Central memory CD8-positive, alpha-beta T cell (primary cell): Measurements from ENCODE around the gene MRPS7.
A peak's percentile ranks its signal among the peaks of the same experiment; 100 is the strongest.
"Not testable (repeated sequence)": the region's sequence is repeated elsewhere in the genome, so short reads cannot be mapped to it uniquely, and the experiment has no call there.

Experiments
- ATAC-seq: fragments of 150-1000 bp; cut with Tn5 transposase; replicated peaks from 2 replicates; pipeline ENCODE4 v1.10.0; 2022; ENCODE audit warnings: mild to moderate bottlenecking, moderate FRiP score, moderate number of reproducible peaks; ENCODE audit not compliant: poor library complexity, severe bottlenecking; ENCODE audit errors: extremely low read depth
- DNase-seq, 2 donors: peaks; one replicate each; pipeline ENCODE4 v3.0.0; 2021; ENCODE audit warnings: low spot score in 2 of 2
- H3K27ac Mint-ChIP-seq: one replicate; pipeline ENCODE4 v1.8.0; 2022; ENCODE audit warnings: low read depth, mild to moderate bottlenecking, moderate library complexity, mixed read lengths
- H3K27me3 Mint-ChIP-seq: one replicate; pipeline ENCODE4 v1.8.0; 2022; ENCODE audit warnings: mixed read lengths
- H3K36me3 Mint-ChIP-seq: one replicate; pipeline ENCODE4 v1.8.0; 2022; ENCODE audit warnings: mild to moderate bottlenecking, moderate library complexity, mixed read lengths; ENCODE audit not compliant: insufficient read depth
- H3K4me1 Mint-ChIP-seq: one replicate; pipeline ENCODE4 v1.8.0; 2022; ENCODE audit warnings: mixed read lengths
- H3K4me3 Mint-ChIP-seq: one replicate; pipeline ENCODE4 v1.8.0; 2022; ENCODE audit warnings: mild to moderate bottlenecking, moderate library complexity, mixed read lengths
- H3K9me3 Mint-ChIP-seq: one replicate; pipeline ENCODE4 v1.8.0; 2022; ENCODE audit warnings: mixed read lengths

The MRPS7 gene

DNA sequence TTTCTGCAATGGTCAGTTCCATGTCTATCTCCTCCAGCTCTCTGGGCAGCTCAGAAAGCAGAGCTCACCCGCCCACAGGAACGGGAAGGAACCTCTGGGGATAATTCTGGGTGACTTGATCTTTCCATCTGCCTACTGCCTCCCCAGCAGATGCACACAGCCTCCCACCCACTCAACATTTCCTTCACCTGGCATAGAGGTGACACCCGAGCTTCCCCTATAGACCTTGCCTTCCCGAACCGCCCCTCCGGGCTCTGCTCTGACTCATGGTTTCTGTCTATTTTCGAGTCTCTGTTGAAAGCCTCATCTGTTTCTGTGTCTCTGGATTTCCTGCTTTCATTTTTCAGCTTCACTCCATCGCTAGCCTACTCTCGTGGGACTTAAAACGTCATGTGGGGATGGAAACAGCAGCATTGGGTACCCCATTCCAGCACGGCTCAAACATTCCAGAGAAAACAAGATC, 11.6 kb upstream of the MRPS7 start:
- H3K4me3 Mint-ChIP-seq = peak overlapping the region; percentile 70
- DNase-seq (no peak), ATAC-seq (peak; percentile 93)
- H3K36me3 Mint-ChIP-seq = peaks cover 19% of the 10 kb centered on the region
- peaks cover 46% of the 10 kb centered on the region for H3K4me1 Mint-ChIP-seq
- H3K27me3 Mint-ChIP-seq = no peaks in the 10 kb centered on the region
- H3K9me3 Mint-ChIP-seq = no peaks in the 10 kb centered on the region
- H3K27ac Mint-ChIP-seq = peak overlapping the region; percentile 88

- peaks cover 68% of the 10 kb centered on the region for H3K4me1 Mint-ChIP-seq
- H3K4me3 Mint-ChIP-seq = peak overlapping the region; percentile 61
- H3K27ac Mint-ChIP-seq = peak overlapping the region; percentile 79
- peaks cover 6% of the 10 kb centered on the region for H3K36me3 Mint-ChIP-seq
- ATAC-seq (no peak), DNase-seq (no peak)
- no peaks in the 10 kb centered on the region for H3K27me3 Mint-ChIP-seq
- no peaks in the 10 kb centered on the region for H3K9me3 Mint-ChIP-seq
Observed at GRCh38 chr17:75252039-75252816, 9.5 kb upstream of the MRPS7 start.

- H3K36me3 Mint-ChIP-seq, DNase-seq, ATAC-seq, H3K27me3 Mint-ChIP-seq, H3K9me3 Mint-ChIP-seq, H3K27ac Mint-ChIP-seq, H3K4me3 Mint-ChIP-seq: not testable (repeated sequence)
- H3K4me1 Mint-ChIP-seq = peaks cover 90% of the 10 kb centered on the region
Observed at GRCh38 chr17:75255954-75256698, 5.6 kb upstream of the MRPS7 start.

GRCh38 chr17:75257228-75257627, 4.5 kb upstream of the MRPS7 start:
- H3K9me3 Mint-ChIP-seq, H3K27me3 Mint-ChIP-seq, H3K4me3 Mint-ChIP-seq, DNase-seq, ATAC-seq, H3K36me3 Mint-ChIP-seq: not testable (repeated sequence)
- Mint-ChIP-seq H3K4me1 (peaks cover 95% of the 10 kb centered on the region), H3K27ac (peak overlapping the region; percentile 27)

DNA sequence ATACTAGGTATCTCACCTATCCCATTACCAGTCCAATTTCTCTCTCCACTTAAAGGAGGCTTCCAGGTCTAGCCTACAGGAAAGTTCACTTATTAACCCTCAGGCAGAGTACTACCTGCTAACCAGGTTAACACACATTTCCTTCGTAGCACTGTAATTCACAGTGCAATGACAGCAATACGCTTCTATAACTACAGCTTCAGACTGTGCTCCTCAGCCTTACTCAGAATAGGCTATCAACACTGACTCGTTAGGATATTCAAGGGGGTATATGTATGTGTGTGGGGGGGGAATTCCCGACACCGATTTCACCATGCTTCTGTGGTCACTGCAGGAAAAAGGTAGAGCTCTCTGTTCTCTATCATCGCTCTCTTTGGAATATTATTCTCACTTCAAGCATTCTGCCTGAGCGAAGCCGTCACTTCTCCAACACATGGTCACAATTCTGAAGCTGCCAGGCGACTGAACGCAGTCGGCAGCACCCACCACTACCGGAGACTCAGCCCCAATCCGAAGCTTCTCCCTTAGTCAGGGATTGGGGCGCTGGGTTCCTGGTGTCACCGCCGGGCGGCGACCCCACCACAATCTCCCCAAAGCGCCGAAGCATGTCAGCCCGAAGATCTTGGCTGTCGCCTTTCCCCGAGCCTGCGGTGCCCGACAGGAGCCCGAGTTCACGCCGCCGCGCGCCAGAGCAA, 891 bp upstream of the MRPS7 start:
- no peaks in the 10 kb centered on the region for H3K27me3 Mint-ChIP-seq
- ATAC-seq (peak; percentile 33), DNase-seq (no peak)
- peaks cover 63% of the 10 kb centered on the region for H3K4me1 Mint-ChIP-seq
- peaks cover 24% of the 10 kb centered on the region for H3K36me3 Mint-ChIP-seq
- H3K27ac Mint-ChIP-seq = peak overlapping the region; percentile 100
- H3K9me3 Mint-ChIP-seq = no peaks in the 10 kb centered on the region
- peak overlapping the region; percentile 98 for H3K4me3 Mint-ChIP-seq

DNA sequence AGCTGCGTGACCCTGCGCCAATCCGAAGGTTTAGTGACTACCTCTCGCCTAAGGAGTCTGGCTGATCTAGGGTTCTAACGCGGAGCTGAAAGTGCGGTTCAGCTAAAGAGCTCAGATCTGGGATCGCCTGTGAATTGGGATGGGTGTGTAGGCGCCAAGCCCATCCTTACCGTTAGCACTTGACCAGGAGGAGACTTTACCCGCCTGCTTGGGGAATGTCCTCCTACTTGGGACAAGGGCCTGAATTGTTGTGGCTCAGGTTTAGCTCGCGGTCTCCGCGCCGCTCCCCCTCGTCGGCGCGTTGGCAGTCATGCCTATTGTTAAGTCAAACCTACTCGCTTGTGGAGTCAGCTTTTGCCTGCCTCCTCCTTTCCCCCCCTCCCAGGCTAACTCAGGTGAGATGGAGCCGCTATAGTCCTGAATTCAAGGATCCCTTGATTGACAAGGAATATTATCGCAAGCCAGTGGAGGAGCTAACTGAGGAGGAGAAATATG, 480 bp downstream of the MRPS7 start:
- Mint-ChIP-seq H3K36me3 (peaks cover 25% of the 10 kb centered on the region), H3K4me3 (peak overlapping the region; percentile 98), H3K27me3 (no peaks in the 10 kb centered on the region), H3K4me1 (peaks cover 50% of the 10 kb centered on the region), H3K27ac (peak overlapping the region; percentile 100), H3K9me3 (no peaks in the 10 kb centered on the region)
- ATAC-seq = no peak
- peak in 1 of 2 donors; percentile 30 for DNase-seq

DNA sequence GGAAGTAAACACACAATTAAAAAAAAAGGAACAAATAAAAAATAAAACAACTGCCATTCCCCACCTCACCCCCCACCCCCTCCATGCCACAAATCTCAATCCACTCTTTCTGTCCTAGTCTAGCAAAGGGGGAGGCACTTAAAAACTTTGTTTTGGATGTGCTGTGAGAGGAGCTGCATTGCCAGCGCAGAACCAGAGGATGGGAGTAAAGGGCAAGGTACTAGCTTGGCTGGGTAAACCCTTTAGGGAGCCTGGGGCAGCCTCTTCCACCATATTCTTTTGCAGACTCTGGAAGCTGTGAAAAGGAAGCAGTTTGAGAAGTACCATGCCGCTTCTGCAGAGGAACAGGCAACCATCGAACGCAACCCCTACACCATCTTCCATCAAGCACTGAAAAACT, 1.4 kb downstream of the MRPS7 start:
- Mint-ChIP-seq H3K36me3 (peaks cover 25% of the 10 kb centered on the region), H3K27me3 (no peaks in the 10 kb centered on the region), H3K4me3 (peak overlapping the region; percentile 98), H3K27ac (no peak overlapping the region), H3K4me1 (peaks cover 41% of the 10 kb centered on the region), H3K9me3 (no peaks in the 10 kb centered on the region)
- ATAC-seq (no peak), DNase-seq (no peak)

- Mint-ChIP-seq H3K27ac (no peak overlapping the region), H3K4me3 (no peak overlapping the region), H3K4me1 (peaks cover 26% of the 10 kb centered on the region), H3K36me3 (peaks cover 24% of the 10 kb centered on the region), H3K27me3 (no peaks in the 10 kb centered on the region), H3K9me3 (no peaks in the 10 kb centered on the region)
- DNase-seq (no peak), ATAC-seq (no peak)
Observed at GRCh38 chr17:75265614-75266315, 4.1 kb downstream of the MRPS7 start.

GRCh38 chr17:75266316-75267152, 4.9 kb downstream of the MRPS7 start:
- Mint-ChIP-seq H3K36me3 (peaks cover 20% of the 10 kb centered on the region), H3K27ac (no peak overlapping the region)
- ATAC-seq = no peak

GRCh38 chr17:75267153-75267410, 5.4 kb downstream of the MRPS7 start:
- no peak for ATAC-seq
- peaks cover 17% of the 10 kb centered on the region for H3K36me3 Mint-ChIP-seq
- H3K27ac Mint-ChIP-seq = no peak overlapping the region
- peaks cover 21% of the 10 kb centered on the region for H3K4me1 Mint-ChIP-seq
- H3K9me3 Mint-ChIP-seq = no peaks in the 10 kb centered on the region
- H3K27me3 Mint-ChIP-seq = no peaks in the 10 kb centered on the region
- H3K4me3 Mint-ChIP-seq = no peak overlapping the region
- DNase-seq = no peak

More at GRCh38 chr17:75266316-75267152, 4.9 kb downstream of the MRPS7 start:
- no peaks in the 10 kb centered on the region for H3K27me3 Mint-ChIP-seq
- no peaks in the 10 kb centered on the region for H3K9me3 Mint-ChIP-seq
- peaks cover 22% of the 10 kb centered on the region for H3K4me1 Mint-ChIP-seq
- no peak overlapping the region for H3K4me3 Mint-ChIP-seq
- DNase-seq = no peak

GRCh38 chr17:75267411-75268232, 5.9 kb downstream of the MRPS7 start:
- Mint-ChIP-seq H3K9me3 (no peaks in the 10 kb centered on the region), H3K27me3 (no peaks in the 10 kb centered on the region), H3K36me3 (peaks cover 16% of the 10 kb centered on the region), H3K4me3 (no peak overlapping the region), H3K27ac (no peak overlapping the region), H3K4me1 (peaks cover 17% of the 10 kb centered on the region)
- DNase-seq (no peak), ATAC-seq (no peak)
